ENCODE measurements around the gene ISCA1.

DNA sequence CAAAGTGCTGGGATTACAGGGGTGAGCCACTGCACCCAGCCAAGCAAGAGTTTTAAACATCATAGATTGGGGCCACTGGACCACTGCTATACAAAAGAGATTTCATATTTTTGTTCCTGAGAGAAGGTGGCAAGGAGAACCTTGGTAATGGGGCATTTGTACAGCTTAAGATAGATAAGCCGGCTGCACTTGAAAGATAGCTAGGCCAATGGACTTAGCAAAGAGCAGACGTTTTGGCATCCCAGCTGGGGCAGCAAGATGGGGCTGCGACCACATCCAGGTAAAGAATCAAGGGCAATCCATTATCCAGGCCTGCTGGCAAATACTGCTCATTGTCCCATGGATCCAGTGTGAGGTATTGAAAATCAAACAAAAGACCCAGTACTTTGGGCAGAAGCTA is 3.9 kb upstream of the ISCA1 start:
- no peak for TF ChIP-seq RAD21 (conservative IDR thresholded peaks at IDR 0.05 in 1 of 2, IDR thresholded peaks at IDR 0.05 in 1 of 2)
- TF ChIP-seq, protein P1, sequence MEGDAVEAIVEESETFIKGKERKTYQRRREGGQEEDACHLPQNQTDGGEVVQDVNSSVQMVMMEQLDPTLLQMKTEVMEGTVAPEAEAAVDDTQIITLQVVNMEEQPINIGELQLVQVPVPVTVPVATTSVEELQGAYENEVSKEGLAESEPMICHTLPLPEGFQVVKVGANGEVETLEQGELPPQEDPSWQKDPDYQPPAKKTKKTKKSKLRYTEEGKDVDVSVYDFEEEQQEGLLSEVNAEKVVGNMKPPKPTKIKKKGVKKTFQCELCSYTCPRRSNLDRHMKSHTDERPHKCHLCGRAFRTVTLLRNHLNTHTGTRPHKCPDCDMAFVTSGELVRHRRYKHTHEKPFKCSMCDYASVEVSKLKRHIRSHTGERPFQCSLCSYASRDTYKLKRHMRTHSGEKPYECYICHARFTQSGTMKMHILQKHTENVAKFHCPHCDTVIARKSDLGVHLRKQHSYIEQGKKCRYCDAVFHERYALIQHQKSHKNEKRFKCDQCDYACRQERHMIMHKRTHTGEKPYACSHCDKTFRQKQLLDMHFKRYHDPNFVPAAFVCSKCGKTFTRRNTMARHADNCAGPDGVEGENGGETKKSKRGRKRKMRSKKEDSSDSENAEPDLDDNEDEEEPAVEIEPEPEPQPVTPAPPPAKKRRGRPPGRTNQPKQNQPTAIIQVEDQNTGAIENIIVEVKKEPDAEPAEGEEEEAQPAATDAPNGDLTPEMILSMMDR (IDR thresholded peaks at IDR 0.05) = no peak
- TF ChIP-seq POLR2A (IDR thresholded peaks at IDR 0.05; ENCODE audit: low read length) = no peak
- TF ChIP-seq EP300 (IDR thresholded peaks at IDR 0.05) = no peak
- no peak for TF ChIP-seq HOXB13 (CRISPR knock-in tag; IDR thresholded peaks at IDR 0.05; ENCODE audit: low read depth)
- no peak for TF ChIP-seq RCOR1 (IDR thresholded peaks at IDR 0.05; ENCODE audit: low read depth, low read length)
- TF ChIP-seq, protein P2, sequence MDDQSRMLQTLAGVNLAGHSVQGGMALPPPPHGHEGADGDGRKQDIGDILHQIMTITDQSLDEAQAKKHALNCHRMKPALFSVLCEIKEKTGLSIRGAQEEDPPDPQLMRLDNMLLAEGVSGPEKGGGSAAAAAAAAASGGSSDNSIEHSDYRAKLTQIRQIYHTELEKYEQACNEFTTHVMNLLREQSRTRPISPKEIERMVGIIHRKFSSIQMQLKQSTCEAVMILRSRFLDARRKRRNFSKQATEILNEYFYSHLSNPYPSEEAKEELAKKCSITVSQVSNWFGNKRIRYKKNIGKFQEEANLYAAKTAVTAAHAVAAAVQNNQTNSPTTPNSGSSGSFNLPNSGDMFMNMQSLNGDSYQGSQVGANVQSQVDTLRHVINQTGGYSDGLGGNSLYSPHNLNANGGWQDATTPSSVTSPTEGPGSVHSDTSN (IDR thresholded peaks at IDR 0.05) = no peak
- no peak for TF ChIP-seq NPAS2 (CRISPR knock-in tag; IDR thresholded peaks at IDR 0.05; ENCODE audit: borderline replicate concordance)
- TF ChIP-seq, protein P3, sequence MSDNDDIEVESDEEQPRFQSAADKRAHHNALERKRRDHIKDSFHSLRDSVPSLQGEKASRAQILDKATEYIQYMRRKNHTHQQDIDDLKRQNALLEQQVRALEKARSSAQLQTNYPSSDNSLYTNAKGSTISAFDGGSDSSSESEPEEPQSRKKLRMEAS (IDR thresholded peaks at IDR 0.05) = no peak
- no peak for TF ChIP-seq NFE2L2 (conservative IDR thresholded peaks at IDR 0.05; ENCODE audit: low read length)
- TF ChIP-seq RFX5 (IDR thresholded peaks at IDR 0.05) = no peak
- TF ChIP-seq, protein P4, sequence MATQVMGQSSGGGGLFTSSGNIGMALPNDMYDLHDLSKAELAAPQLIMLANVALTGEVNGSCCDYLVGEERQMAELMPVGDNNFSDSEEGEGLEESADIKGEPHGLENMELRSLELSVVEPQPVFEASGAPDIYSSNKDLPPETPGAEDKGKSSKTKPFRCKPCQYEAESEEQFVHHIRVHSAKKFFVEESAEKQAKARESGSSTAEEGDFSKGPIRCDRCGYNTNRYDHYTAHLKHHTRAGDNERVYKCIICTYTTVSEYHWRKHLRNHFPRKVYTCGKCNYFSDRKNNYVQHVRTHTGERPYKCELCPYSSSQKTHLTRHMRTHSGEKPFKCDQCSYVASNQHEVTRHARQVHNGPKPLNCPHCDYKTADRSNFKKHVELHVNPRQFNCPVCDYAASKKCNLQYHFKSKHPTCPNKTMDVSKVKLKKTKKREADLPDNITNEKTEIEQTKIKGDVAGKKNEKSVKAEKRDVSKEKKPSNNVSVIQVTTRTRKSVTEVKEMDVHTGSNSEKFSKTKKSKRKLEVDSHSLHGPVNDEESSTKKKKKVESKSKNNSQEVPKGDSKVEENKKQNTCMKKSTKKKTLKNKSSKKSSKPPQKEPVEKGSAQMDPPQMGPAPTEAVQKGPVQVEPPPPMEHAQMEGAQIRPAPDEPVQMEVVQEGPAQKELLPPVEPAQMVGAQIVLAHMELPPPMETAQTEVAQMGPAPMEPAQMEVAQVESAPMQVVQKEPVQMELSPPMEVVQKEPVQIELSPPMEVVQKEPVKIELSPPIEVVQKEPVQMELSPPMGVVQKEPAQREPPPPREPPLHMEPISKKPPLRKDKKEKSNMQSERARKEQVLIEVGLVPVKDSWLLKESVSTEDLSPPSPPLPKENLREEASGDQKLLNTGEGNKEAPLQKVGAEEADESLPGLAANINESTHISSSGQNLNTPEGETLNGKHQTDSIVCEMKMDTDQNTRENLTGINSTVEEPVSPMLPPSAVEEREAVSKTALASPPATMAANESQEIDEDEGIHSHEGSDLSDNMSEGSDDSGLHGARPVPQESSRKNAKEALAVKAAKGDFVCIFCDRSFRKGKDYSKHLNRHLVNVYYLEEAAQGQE (IDR thresholded peaks at IDR 0.05) = no peak
- TF ChIP-seq, protein P5, sequence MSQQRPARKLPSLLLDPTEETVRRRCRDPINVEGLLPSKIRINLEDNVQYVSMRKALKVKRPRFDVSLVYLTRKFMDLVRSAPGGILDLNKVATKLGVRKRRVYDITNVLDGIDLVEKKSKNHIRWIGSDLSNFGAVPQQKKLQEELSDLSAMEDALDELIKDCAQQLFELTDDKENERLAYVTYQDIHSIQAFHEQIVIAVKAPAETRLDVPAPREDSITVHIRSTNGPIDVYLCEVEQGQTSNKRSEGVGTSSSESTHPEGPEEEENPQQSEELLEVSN (IDR thresholded peaks at IDR 0.05; ENCODE audit: borderline replicate concordance, low read depth) = no peak
